ENCODE results near the gene HDAC7. TPM values are rescaled to one million over a fixed set of nuclear protein-coding genes. Genes with fewer than 3 reads are reported as not detected.

Gene HDAC7
- total RNA-seq, 1 experiment from 2014 or later = 71.2 TPM

DNA sequence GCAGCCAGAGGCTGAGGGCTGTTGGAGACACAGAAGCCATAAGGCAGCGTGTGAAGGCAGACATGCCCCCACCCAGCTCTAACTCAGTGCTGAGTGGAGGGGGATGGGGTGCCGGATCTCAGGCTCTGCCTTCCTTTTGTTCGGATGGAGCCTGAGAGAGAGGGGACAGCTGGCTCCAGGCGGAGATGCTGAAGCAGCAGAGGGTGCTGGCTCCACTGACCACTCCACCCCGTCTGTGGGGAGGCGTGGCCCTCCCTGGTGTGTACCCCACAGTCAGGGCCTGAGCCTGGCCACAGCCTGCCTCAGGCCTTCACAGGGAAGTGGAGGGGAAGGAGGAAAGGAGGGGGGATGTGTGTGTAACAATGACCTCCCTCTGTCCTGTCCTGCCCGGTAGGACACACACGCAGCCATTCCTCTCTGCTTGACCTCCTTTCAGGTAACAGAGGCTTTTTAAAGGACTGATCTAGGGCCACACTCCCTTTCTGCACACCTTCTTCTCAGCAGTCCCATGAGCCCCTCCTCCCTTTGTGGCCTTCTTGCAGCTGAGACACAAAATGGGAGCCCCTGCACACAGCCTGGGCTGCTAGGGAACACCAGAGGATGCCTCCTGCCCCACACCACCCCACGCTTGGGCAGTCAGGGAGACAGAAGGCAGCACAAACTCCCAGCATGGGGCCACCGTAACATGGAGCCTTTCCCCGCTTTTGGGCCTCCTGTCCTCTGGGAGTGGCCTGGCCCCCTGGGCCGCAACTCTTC lies 84.8 kb downstream of the HDAC7 start:
- TF ChIP-seq, protein P1, sequence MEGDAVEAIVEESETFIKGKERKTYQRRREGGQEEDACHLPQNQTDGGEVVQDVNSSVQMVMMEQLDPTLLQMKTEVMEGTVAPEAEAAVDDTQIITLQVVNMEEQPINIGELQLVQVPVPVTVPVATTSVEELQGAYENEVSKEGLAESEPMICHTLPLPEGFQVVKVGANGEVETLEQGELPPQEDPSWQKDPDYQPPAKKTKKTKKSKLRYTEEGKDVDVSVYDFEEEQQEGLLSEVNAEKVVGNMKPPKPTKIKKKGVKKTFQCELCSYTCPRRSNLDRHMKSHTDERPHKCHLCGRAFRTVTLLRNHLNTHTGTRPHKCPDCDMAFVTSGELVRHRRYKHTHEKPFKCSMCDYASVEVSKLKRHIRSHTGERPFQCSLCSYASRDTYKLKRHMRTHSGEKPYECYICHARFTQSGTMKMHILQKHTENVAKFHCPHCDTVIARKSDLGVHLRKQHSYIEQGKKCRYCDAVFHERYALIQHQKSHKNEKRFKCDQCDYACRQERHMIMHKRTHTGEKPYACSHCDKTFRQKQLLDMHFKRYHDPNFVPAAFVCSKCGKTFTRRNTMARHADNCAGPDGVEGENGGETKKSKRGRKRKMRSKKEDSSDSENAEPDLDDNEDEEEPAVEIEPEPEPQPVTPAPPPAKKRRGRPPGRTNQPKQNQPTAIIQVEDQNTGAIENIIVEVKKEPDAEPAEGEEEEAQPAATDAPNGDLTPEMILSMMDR (IDR thresholded peaks at IDR 0.05; ENCODE audit: insufficient read depth in 1 of 2, low read depth in 1 of 2, low read length in 1 of 2, severe bottlenecking in 1 of 2, unreplicated experiment in 1 of 2) = no peak
- Histone ChIP-seq H3K36me3 (ENCODE audit: control insufficient read depth, insufficient read depth, low read length) (no peaks in the 10 kb centered on the region), H3K27me3 (replicated peaks; ENCODE audit: control insufficient read depth, insufficient read depth, low read length) (no peaks in the 10 kb centered on the region), H3K4me3 (ENCODE audit: low read depth, low read length) (no peak overlapping the region), H3K4me1 (no peaks in the 10 kb centered on the region), H3K9me3 (no peaks in the 10 kb centered on the region)
- H3K27me3 Mint-ChIP-seq (ENCODE audit: insufficient read depth, unreplicated experiment) = no peaks in the 10 kb centered on the region
- intact Hi-C loops (cut with micrococcal nuclease; ENCODE audit: unreplicated experiment) = no loop called here
- no peak overlapping the region for H3K27ac Mint-ChIP-seq (ENCODE audit: unreplicated experiment)
- no peak overlapping the region for H3K4me3 Mint-ChIP-seq (ENCODE audit: unreplicated experiment)
- H3K36me3 Mint-ChIP-seq (ENCODE audit: insufficient read depth, unreplicated experiment) = peaks cover 5% of the 10 kb centered on the region
- ChIA-PET POLR2A (no interaction called here), CTCF (interaction anchor here (2.8 kb wide), 1 partner anchor 9 kb away, joined by 14 read pairs; no protein-coding TSS in a partner anchor)
- no peaks in the 10 kb centered on the region for H3K4me1 Mint-ChIP-seq (ENCODE audit: low read depth, unreplicated experiment)
- H3K9me3 Mint-ChIP-seq (ENCODE audit: unreplicated experiment) = no peaks in the 10 kb centered on the region
- no peak for DNase-seq
- BruUV-seq (replicated peaks) = no TSS peak

DNA sequence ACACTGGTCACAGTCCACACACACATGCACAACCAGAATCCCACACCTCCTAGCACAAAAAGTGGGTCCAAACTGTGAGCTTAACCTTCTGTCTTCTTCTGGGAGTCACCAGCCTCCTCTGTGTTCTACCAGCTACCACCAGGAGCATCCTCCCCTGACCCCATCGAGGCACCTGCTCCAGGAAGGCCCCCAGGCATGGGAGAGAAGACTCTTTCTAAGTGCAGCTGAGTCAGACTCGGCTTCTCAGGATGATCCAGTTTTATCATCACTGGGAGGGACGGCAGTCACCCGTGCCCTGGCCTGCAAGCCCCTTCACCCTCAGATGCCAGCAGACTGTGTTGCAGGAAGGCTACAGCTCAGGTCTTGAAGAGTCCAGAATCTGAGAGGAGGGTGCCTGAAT lies 86.6 kb downstream of the HDAC7 start:
- peaks cover 5% of the 10 kb centered on the region for H3K36me3 Mint-ChIP-seq (ENCODE audit: insufficient read depth, unreplicated experiment)
- H3K9me3 Mint-ChIP-seq (ENCODE audit: unreplicated experiment) = no peaks in the 10 kb centered on the region
- Histone ChIP-seq H3K9me3 (no peaks in the 10 kb centered on the region), H3K36me3 (ENCODE audit: control insufficient read depth, insufficient read depth, low read length) (no peaks in the 10 kb centered on the region), H3K4me1 (no peaks in the 10 kb centered on the region), H3K4me3 (ENCODE audit: low read depth, low read length) (no peak overlapping the region), H3K27me3 (replicated peaks; ENCODE audit: control insufficient read depth, insufficient read depth, low read length) (no peaks in the 10 kb centered on the region)
- H3K4me3 Mint-ChIP-seq (ENCODE audit: unreplicated experiment) = no peak overlapping the region
- no peaks in the 10 kb centered on the region for H3K27me3 Mint-ChIP-seq (ENCODE audit: insufficient read depth, unreplicated experiment)
- intact Hi-C loops (cut with micrococcal nuclease; ENCODE audit: unreplicated experiment) = no loop called here
- no peaks in the 10 kb centered on the region for H3K4me1 Mint-ChIP-seq (ENCODE audit: low read depth, unreplicated experiment)
- CTCF ChIA-PET = interaction anchor here (1.5 to 2.8 kb wide), 3 partner anchors 11 to 106 kb away, joined by 3 to 14 read pairs (median 4); no protein-coding TSS in a partner anchor
- TF ChIP-seq, protein P1 (IDR thresholded peaks at IDR 0.05; ENCODE audit: insufficient read depth in 1 of 2, low read depth in 1 of 2, low read length in 1 of 2, severe bottlenecking in 1 of 2, unreplicated experiment in 1 of 2) = no peak
- H3K27ac Mint-ChIP-seq (ENCODE audit: unreplicated experiment) = no peak overlapping the region
- BruUV-seq (replicated peaks) = no TSS peak
- POLR2A ChIA-PET = no interaction called here
- DNase-seq = no peak

Other genes with a start within 250 kb of the HDAC7 start
- gene RPAP3, start 113.9 kb downstream of the HDAC7 start, total RNA-seq (2022) = 58.1 and 67.7 TPM in 2 replicates
- 0.43 and 0.53 TPM in 2 replicates for gene ENDOU, start 94.4 kb downstream of the HDAC7 start, total RNA-seq (2022)
- 1.2 and 2.3 TPM in 2 replicates for gene RAPGEF3, start 61.0 kb downstream of the HDAC7 start, total RNA-seq (2022)
- 34.3 and 37.5 TPM in 2 replicates for gene SLC48A1, start 46.7 kb downstream of the HDAC7 start, total RNA-seq (2022)
- 13.6 and 15.4 TPM in 2 replicates for gene VDR, start 85.1 kb upstream of the HDAC7 start, total RNA-seq (2022)
- 247 and 281 TPM in 2 replicates for gene TMEM106C, start 143.7 kb upstream of the HDAC7 start, total RNA-seq (2022)
- gene COL2A1, start 184.6 kb upstream of the HDAC7 start, total RNA-seq (2022) = 200 and 201 TPM in 2 replicates

Data from Caco-2 (cell line).